ENCODE measurements around the gene ZNF511. TPM values are rescaled to one million over a fixed set of nuclear protein-coding genes. Genes with fewer than 3 reads are reported as not detected.

The ZNF511 gene
- total RNA-seq, 1 experiment from 2014 or later, result 49.0 TPM

DNA sequence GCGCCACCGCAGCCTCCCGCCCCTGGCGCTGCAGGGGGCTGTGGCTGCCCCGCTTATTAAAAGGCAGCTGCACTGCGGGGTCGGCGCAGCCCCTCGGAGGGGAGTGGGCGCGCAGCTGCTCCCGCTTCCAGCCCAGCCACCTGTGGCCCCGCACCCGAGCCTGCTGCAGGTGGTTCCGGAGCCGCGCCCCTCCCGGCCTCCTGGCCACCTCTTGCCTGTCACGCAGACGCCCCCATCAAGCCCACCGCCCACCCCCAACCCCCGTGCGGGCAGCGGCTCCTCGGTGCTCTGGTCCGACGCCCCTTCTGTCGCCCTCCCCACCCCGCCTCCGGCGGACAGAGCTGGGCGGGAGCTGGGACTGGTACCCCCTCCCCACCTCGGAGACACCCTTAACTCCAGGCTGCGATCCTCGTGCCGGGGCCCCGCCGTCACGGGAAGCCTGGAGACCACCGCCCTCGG is 27.4 kb downstream of the ZNF511 start:
- no peaks in the 10 kb centered on the region for H4K20me1 ChIP-seq (ENCODE audit: insufficient read depth)
- no peak overlapping the region for H2AFZ ChIP-seq (ENCODE audit: low read depth, low read length, poor library complexity, severe bottlenecking)
- H3K4me3 ChIP-seq (replicated peaks in 1 of 2; ENCODE audit: low read depth in 1 of 2, low read length in 2 of 2), result no peak overlapping the region
- no peak for ATAC-seq
- H3K27me3 ChIP-seq (ENCODE audit: insufficient read depth, low read length), result no peaks in the 10 kb centered on the region
- RAD21 ChIA-PET (ENCODE audit: low non-redundant PET in 1 of 2, low total read pairs in 2 of 2, uncharacterized antibody in 2 of 2, unreplicated experiment in 2 of 2), result no interaction called here
- CTCF ChIA-PET, result no interaction called here
- no peaks in the 10 kb centered on the region for H3K79me2 ChIP-seq (ENCODE audit: insufficient read depth, low read length)
- intact Hi-C loops (cut with micrococcal nuclease), result no loop called here
- no peak overlapping the region for H3K27ac ChIP-seq (ENCODE audit: low read depth, low read length)
- H3K9me2 ChIP-seq (ENCODE audit: insufficient read depth), result no peaks in the 10 kb centered on the region
- no peak for DNase-seq (ENCODE audit: low read depth, low spot score)
- no peaks in the 10 kb centered on the region for H3K4me1 ChIP-seq (ENCODE audit: control insufficient read depth in 1 of 2, insufficient read depth in 2 of 2, low read length in 2 of 2)
- no peak overlapping the region for H3K9ac ChIP-seq (ENCODE audit: low read length)
- no peaks in the 10 kb centered on the region for H3K36me3 ChIP-seq (ENCODE audit: control insufficient read depth in 1 of 2, insufficient read depth in 2 of 2, low read length in 2 of 2)
- no TSS peak for BruUV-seq (replicated peaks)
- no peak overlapping the region for H3K4me2 ChIP-seq (ENCODE audit: low read length)
- TF ChIP-seq SIN3A (IDR thresholded peaks at IDR 0.05; ENCODE audit: low read depth), result no peak
- no peak for TF ChIP-seq POLR2AphosphoS5 (IDR thresholded peaks at IDR 0.05; ENCODE audit: low read depth, low read length)
- TF ChIP-seq, protein P1, sequence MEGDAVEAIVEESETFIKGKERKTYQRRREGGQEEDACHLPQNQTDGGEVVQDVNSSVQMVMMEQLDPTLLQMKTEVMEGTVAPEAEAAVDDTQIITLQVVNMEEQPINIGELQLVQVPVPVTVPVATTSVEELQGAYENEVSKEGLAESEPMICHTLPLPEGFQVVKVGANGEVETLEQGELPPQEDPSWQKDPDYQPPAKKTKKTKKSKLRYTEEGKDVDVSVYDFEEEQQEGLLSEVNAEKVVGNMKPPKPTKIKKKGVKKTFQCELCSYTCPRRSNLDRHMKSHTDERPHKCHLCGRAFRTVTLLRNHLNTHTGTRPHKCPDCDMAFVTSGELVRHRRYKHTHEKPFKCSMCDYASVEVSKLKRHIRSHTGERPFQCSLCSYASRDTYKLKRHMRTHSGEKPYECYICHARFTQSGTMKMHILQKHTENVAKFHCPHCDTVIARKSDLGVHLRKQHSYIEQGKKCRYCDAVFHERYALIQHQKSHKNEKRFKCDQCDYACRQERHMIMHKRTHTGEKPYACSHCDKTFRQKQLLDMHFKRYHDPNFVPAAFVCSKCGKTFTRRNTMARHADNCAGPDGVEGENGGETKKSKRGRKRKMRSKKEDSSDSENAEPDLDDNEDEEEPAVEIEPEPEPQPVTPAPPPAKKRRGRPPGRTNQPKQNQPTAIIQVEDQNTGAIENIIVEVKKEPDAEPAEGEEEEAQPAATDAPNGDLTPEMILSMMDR (IDR thresholded peaks at IDR 0.05 in 2 of 3, conservative IDR thresholded peaks at IDR 0.05 in 1 of 3; ENCODE audit: borderline replicate concordance in 1 of 3, insufficient read depth in 1 of 3, low read depth in 2 of 3, low read length in 2 of 3), result no peak
- no peak for TF ChIP-seq ZFX (IDR thresholded peaks at IDR 0.05)
- TF ChIP-seq RAD21 (IDR thresholded peaks at IDR 0.05; ENCODE audit: low read depth), result no peak
- POLR2A ChIA-PET, result no interaction called here
- H3K9me3 ChIP-seq (ENCODE audit: control insufficient read depth in 1 of 2, insufficient read depth in 1 of 2, low read depth in 1 of 2, low read length in 2 of 2), result no peaks in the 10 kb centered on the region

DNA sequence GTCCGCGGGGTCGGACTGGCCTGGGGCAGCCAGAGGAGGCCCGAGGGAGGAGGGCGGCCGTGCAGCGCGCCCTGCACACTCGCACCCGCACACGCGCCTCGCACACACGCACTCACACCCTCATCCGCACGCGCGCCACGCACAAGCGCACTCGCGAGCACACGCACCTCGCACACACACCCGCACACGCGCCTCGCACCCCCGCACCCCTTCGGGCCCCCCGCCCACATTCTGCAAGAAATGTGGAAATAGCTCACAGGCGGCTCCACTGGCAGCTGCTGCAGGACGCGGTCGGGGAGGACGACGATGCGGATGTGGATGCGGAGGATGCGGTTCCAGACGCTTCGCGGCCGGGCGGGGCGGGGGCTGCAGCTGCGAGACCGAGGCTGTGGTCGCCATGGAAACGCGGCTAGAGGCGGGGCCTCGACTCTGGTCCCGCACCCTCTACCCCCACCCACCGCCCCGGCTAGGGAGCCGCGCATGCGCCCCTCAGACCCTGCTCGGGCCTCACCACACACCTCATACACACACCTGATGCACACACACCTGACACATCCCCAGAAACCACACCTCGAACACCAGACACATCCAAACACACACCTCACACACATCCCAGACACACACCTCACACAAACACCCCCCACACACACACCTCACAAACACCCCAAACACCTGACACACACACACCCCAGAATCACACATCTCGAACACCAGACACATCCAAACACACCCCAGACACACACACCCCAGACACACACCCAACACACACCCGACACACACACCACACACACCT is 28.1 kb downstream of the ZNF511 start, which contains the start of gene CALY:
Gene CALY (minus strand): TSS at position 320 of the 793 bp plus-strand sequence. CDS start 7,907 bp downstream, outside the sequence.
- Histone ChIP-seq H3K9ac (ENCODE audit: low read length) (no peak within 1 kb of the TSS), H3K4me1 (ENCODE audit: control insufficient read depth in 1 of 2, insufficient read depth in 2 of 2, low read length in 2 of 2) (no peaks in the 10 kb centered on the region), H3K4me3 (replicated peaks in 1 of 2; ENCODE audit: low read depth in 1 of 2, low read length in 2 of 2) (no peak within 1 kb of the TSS), H4K20me1 (ENCODE audit: insufficient read depth) (no peaks in the 10 kb centered on the region), H3K4me2 (ENCODE audit: low read length) (no peak within 1 kb of the TSS), H3K9me3 (ENCODE audit: control insufficient read depth in 1 of 2, insufficient read depth in 1 of 2, low read depth in 1 of 2, low read length in 2 of 2) (no peaks in the 10 kb centered on the region), H3K36me3 (ENCODE audit: control insufficient read depth in 1 of 2, insufficient read depth in 2 of 2, low read length in 2 of 2) (no peaks in the 10 kb centered on the region), H3K79me2 (ENCODE audit: insufficient read depth, low read length) (no peaks in the 10 kb centered on the region), H2AFZ (ENCODE audit: low read depth, low read length, poor library complexity, severe bottlenecking) (no peak within 1 kb of the TSS), H3K9me2 (ENCODE audit: insufficient read depth) (no peaks in the 10 kb centered on the region), H3K27me3 (ENCODE audit: insufficient read depth, low read length) (no peaks in the 10 kb centered on the region), H3K27ac (ENCODE audit: low read depth, low read length) (no peak within 1 kb of the TSS)
- RAD21 ChIA-PET (ENCODE audit: low non-redundant PET in 1 of 2, low total read pairs in 2 of 2, uncharacterized antibody in 2 of 2, unreplicated experiment in 2 of 2), result no interaction called here
- intact Hi-C loops (cut with micrococcal nuclease), result no loop called here
- BruUV-seq (replicated peaks), result no TSS peak
- POLR2A ChIA-PET, result no interaction called here
- CTCF ChIA-PET, result no interaction called here
- DNase-seq (ENCODE audit: low read depth, low spot score) (no peak), ATAC-seq (no peak)
- TF ChIP-seq SP1 (IDR thresholded peaks at IDR 0.05; ENCODE audit: low read depth) (no peak), FOSL1 (IDR thresholded peaks at IDR 0.05; ENCODE audit: low read depth) (no peak), SIN3A (IDR thresholded peaks at IDR 0.05; ENCODE audit: low read depth) (no peak), EZH2 (IDR thresholded peaks at IDR 0.05) (no peak), ZFX (IDR thresholded peaks at IDR 0.05) (no peak), JUND (IDR thresholded peaks at IDR 0.05) (no peak), RAD21 (IDR thresholded peaks at IDR 0.05; ENCODE audit: low read depth) (no peak), CEBPB (IDR thresholded peaks at IDR 0.05; ENCODE audit: low read depth) (no peak), TCF7L2 (IDR thresholded peaks at IDR 0.05; ENCODE audit: borderline replicate concordance, extremely low read depth, insufficient read depth, insufficient read length) (no peak), POLR2AphosphoS5 (IDR thresholded peaks at IDR 0.05; ENCODE audit: low read depth, low read length) (no peak), ELF1 (IDR thresholded peaks at IDR 0.05; ENCODE audit: borderline replicate concordance, low read depth) (no peak)
- TF ChIP-seq, protein P2, sequence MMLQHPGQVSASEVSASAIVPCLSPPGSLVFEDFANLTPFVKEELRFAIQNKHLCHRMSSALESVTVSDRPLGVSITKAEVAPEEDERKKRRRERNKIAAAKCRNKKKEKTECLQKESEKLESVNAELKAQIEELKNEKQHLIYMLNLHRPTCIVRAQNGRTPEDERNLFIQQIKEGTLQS (IDR thresholded peaks at IDR 0.05), result no peak
- TF ChIP-seq, protein P3, sequence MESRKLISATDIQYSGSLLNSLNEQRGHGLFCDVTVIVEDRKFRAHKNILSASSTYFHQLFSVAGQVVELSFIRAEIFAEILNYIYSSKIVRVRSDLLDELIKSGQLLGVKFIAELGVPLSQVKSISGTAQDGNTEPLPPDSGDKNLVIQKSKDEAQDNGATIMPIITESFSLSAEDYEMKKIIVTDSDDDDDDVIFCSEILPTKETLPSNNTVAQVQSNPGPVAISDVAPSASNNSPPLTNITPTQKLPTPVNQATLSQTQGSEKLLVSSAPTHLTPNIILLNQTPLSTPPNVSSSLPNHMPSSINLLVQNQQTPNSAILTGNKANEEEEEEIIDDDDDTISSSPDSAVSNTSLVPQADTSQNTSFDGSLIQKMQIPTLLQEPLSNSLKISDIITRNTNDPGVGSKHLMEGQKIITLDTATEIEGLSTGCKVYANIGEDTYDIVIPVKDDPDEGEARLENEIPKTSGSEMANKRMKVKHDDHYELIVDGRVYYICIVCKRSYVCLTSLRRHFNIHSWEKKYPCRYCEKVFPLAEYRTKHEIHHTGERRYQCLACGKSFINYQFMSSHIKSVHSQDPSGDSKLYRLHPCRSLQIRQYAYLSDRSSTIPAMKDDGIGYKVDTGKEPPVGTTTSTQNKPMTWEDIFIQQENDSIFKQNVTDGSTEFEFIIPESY (IDR thresholded peaks at IDR 0.05; ENCODE audit: extremely low read depth, insufficient replicate concordance, low read length), result no peak

Data from HCT116 (cell line).